ENCODE data around the gene KCNMA1. TPM values are rescaled to one million over a fixed set of nuclear protein-coding genes. Genes with fewer than 3 reads are reported as not detected.

The KCNMA1 gene
- total RNA-seq, 1 experiment from 2014 or later = not detected

DNA sequence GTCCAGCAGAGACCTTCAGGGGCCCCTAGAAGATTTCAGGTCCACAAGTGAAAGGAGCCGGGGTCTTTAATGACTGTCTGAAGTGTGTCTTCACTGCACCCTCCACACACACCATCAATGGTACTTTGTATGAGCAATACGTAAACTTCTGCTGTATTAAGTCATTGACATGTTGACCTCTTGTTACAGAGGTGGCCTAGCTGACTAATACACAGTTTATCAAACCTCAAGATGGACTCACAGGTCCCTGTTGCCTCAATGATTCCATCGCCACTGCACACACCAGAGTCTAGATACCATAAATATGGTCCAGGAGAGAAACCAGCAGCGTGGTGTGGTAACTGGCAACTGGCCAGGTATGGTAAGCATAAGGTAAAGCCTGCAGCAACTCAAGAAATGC is 19.5 kb downstream of the KCNMA1 start:
- in situ Hi-C loops (cut with HindIII; ENCODE audit: low pct_unique_long_range_greater_than_20kb, low sequenced_read_pairs) = no loop called here
- no peak for DNase-seq (ENCODE audit: low read depth, low spot score)

DNA sequence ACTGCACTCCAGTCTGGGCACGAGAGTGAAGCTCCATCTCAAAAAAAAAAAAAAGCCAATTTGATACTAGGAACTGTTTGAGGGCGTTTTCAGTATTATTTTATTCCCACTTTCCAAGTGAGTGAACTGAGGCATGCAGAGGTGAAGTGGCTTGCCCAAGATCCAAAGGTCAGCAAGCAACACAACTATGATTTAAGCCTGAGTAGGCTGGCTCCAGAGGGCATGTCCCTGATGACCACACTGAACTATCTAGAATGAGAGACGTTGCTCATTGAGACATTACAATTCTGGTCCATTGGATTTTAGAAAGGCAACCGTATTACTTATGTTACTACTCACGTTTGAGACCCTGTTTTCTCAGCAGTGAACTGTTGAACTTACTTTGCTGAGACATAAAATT is 20.8 kb downstream of the KCNMA1 start:
- in situ Hi-C loops (cut with HindIII; ENCODE audit: low pct_unique_long_range_greater_than_20kb, low sequenced_read_pairs) = no loop called here
- DNase-seq (ENCODE audit: low read depth, low spot score) = no peak

DNA sequence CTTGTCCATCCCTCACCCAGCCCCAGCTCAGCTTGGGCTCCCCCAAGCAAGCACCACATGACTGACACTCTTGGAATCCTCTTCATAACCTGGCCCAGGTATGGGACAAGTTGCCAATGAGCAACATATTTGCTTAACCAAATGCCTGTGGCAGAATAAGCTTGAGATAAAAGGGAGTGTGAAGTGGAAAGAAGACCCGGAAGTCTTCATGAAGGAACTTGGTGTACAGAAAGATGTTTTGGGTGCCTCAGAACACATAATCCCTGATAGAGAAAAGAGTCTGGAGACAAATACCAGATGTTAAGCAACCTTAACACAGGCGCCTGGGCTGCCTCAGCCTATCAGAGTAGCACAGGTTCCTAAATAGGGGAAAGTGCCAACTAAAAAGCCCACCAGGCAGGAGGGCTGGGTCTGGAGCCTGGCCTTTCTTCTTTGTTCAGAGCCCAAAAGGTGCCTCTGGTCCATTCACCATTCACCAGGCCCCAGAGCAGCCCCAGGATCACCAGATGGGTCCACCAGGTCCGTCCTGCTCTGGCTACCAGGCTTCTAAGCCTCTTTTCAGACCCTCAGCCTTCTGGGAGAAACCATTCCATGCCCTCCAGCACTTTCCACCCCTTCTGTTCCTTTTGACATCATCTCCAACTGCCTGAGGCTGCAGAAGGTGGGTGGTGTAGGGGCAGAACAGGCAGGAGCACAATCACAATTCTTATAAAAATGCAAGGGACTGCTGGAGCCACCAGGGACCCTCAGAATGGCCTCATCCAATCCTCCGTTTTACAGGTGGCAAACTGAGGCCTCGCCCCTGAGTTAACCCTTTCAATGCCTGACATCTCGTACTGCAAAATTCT is 22.6 kb downstream of the KCNMA1 start:
- no peak for DNase-seq (ENCODE audit: low read depth, low spot score)
- in situ Hi-C loops (cut with HindIII; ENCODE audit: low pct_unique_long_range_greater_than_20kb, low sequenced_read_pairs) = no loop called here

DNA sequence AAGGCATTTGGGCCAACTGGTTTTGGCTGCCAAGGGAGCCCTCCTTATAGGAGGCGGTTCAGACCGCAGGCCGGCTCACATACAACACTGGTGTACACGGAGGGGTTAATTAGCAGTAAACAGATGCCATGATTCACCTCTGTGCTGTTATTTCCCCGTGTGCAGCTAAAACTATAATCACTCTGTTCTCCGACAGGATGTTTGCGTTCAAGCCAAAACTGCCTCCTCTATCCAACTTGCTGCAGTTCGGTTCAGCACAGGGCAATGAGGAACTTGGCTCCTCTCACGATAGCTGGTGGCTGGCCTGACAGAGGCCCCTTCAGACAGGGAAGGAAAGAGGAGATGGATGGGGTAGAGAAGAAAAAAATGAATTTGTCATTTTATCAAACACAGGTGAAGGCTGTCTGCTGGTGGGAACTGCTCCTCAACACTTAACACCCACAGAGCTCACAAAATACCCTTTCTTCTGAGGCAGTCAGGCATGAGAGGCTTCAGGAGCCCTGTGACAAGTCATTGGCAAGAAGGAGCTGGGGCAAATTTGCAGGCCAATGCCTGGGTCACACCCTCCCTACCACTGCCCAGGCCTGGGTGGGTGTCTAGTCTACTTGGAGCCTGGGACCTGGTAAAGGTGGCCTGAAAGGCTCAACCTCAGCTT is 24.0 kb downstream of the KCNMA1 start:
- in situ Hi-C loops (cut with HindIII; ENCODE audit: low pct_unique_long_range_greater_than_20kb, low sequenced_read_pairs) = no loop called here
- no peak for DNase-seq (ENCODE audit: low read depth, low spot score)

DNA sequence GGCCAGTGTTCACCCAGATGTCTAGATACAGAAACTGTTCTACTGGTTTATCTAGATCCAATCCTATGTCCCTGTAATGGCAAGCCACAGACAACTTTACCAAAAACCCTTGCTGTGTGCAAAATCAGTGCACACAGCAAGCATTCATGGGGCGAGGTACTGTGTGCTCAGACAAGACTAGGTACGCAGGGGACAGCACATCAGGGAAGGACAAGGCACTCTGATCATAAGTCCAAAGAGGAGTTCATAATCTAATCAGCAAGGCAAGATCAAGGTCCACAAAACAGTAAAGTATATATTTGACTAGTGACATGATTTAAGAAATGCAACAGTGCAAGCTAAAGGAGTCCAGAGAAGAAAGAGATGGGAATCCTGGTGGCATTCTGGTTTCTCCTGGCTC is 25.9 kb downstream of the KCNMA1 start:
- in situ Hi-C loops (cut with HindIII; ENCODE audit: low pct_unique_long_range_greater_than_20kb, low sequenced_read_pairs) = no loop called here

DNA sequence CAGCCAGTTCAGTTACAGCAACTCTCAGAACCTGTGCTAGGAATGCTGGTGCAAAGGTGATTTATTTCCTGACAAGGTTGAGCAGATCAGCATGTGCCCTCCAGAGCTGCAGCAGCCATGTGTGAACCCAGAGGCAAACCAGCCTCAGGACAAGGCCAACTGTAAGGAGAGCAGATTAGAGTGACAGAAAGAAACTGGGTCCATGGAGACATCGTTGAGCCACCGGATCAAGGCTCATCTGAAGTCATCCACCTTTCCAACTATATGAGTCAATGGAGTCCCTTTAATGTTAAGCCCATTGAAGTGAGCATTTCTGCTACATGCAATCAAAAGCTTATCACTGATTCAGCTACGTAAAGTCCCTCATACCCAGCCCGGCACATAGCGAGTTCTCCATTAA is 26.4 kb downstream of the KCNMA1 start:
- DNase-seq (ENCODE audit: low read depth, low spot score) = no peak
- in situ Hi-C loops (cut with HindIII; ENCODE audit: low pct_unique_long_range_greater_than_20kb, low sequenced_read_pairs) = no loop called here

More for the DNA sequence above, 25.9 kb downstream of the KCNMA1 start:
- DNase-seq (ENCODE audit: low read depth, low spot score) = no peak

DNA sequence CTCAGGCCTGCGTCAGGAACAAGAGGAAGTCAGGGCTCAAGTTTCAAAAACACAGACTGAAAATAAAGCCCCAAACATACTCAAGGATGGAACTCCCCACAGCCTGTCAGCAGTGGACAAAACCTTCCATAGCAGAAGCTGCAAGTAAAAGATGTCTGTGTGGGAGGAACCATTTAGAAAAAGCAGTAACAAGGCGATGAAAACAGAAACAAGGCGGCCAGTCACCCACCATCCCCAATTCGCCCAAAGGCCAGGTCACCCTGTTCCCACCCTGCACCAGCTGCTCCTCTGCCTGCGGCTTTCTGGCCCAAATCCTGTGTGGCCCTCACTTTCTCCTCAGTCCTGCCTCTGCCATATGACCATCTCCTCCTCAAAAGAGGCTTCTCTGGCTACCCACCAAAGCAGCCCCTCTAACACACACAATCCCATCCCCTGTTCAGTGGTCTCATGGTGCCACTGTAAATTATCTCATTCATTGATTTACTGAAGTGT is 27.8 kb downstream of the KCNMA1 start:
- no peak for DNase-seq (ENCODE audit: low read depth, low spot score)
- in situ Hi-C loops (cut with HindIII; ENCODE audit: low pct_unique_long_range_greater_than_20kb, low sequenced_read_pairs) = no loop called here

DNA sequence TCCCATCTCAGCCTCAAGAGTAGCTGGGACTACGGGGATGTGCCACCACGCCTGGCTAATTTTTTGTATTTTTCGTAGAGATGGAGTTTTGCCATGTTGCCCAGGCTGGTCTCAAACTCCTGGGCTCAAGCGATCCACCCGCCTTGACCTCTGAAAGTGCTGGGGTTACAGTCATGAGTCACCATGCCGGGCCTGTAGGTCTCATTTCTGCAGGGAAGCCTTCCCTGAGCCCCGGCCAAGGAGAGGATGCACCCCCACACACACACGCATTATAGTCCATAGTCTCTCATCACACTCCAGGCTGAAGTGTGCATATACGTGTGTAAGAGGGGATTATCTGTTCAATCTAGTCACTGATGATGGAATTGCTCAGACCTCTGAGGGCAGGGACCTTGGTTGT is 29.3 kb downstream of the KCNMA1 start:
- in situ Hi-C loops (cut with HindIII; ENCODE audit: low pct_unique_long_range_greater_than_20kb, low sequenced_read_pairs) = no loop called here
- no peak for DNase-seq (ENCODE audit: low read depth, low spot score)

DNA sequence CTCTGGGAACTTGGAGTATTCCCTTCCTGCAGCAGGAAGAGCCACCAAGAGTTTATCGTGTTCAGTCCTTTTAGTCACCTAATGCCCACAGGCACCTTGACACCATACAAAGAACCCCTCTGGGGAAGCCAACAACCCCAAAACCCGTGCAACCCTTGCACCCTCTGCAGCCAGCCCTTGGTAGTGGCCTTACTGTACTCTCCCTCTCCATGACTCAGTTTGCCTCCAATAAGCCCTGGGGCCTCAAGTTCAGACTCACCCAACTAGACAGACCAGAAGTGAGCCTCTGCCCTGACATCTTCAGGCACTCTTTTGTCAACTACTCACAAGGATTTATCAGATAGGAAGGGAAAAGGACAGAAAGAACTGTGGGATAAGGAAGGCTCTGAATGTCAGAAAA is 30.9 kb downstream of the KCNMA1 start:
- in situ Hi-C loops (cut with HindIII; ENCODE audit: low pct_unique_long_range_greater_than_20kb, low sequenced_read_pairs) = no loop called here
- DNase-seq (ENCODE audit: low read depth, low spot score) = no peak

DNA sequence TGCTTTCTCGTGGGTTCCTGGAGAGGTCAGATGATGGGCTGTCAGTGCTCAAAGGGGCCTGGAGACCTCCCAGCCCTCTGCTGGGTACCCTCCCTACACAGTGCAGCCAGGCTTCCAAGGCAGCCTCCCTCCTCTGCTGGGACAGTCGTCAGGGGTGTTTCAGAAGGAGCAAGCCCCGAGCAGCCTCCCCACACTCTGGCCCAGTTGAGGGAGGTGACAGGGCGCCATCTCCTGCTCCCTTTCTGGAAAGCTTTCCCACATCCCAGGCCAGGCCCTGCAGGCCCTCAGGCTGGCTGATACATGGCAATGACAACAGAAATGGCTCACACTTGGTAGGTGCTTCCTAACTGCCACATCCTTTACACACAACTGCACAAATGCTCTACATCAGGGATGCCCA is 32.1 kb downstream of the KCNMA1 start:
- no peak for DNase-seq (ENCODE audit: low read depth, low spot score)
- in situ Hi-C loops (cut with HindIII; ENCODE audit: low pct_unique_long_range_greater_than_20kb, low sequenced_read_pairs) = no loop called here

DNA sequence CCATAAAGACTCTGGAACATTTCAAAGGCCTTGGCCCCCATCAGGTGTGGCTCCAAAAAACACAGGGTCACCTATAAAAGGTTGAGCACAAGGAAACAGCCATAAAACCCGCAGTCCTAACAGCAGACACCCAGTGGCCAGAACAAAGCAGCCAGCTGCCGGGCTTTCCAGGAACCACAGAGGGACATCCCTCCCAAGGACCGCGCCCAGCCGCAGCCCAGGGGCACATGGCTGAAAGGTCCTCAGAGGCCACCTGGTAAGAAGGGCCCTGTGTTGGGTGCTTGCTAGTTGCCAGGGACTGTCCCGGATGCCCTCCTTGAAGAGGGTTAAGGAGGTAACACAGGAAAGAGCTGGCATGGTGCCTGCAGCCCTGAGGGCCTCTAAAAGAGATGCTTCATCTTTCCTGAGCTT is 32.7 kb downstream of the KCNMA1 start:
- DNase-seq (ENCODE audit: low read depth, low spot score) = no peak
- in situ Hi-C loops (cut with HindIII; ENCODE audit: low pct_unique_long_range_greater_than_20kb, low sequenced_read_pairs) = no loop called here

DNA sequence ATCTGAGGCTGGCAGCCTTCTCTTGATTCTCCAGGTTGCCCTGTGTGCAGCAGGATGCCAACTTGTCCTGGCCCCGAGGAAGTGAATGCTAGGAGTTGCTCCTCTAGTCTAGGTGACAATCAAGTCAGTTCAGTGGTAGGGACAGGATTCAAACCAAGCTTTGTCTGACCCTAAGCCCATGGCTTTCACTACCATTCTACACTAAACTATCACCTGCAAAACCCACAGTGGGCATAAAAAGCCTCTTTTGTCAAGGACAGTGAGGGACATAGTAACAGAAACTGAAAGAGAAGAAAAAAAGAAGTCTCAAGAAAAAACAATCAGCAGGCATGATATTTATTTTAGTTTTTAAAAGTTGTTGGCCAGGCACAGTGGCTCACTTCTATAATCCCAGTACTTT is 33.5 kb downstream of the KCNMA1 start:
- in situ Hi-C loops (cut with HindIII; ENCODE audit: low pct_unique_long_range_greater_than_20kb, low sequenced_read_pairs) = no loop called here
- DNase-seq (ENCODE audit: low read depth, low spot score) = no peak

DNA sequence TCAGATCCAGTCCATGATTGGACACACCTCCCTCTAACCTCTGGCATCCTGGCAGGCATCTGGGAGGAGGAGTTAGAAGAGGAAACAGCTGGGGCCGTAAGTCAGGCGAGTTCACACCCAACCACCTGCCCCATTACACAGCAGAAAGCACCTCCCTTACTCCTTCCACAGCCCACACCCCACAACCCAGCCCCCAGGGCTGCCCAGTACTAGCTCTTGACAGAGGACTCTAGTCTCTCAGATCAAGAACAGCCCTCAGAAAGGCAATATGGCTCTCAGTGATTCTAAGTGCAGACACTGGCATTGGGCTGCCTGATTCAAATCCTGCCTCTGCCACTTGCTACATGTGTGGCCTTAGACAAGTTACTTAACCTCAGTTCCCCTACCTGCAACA is 34.1 kb downstream of the KCNMA1 start:
- in situ Hi-C loops (cut with HindIII; ENCODE audit: low pct_unique_long_range_greater_than_20kb, low sequenced_read_pairs) = no loop called here

DNA sequence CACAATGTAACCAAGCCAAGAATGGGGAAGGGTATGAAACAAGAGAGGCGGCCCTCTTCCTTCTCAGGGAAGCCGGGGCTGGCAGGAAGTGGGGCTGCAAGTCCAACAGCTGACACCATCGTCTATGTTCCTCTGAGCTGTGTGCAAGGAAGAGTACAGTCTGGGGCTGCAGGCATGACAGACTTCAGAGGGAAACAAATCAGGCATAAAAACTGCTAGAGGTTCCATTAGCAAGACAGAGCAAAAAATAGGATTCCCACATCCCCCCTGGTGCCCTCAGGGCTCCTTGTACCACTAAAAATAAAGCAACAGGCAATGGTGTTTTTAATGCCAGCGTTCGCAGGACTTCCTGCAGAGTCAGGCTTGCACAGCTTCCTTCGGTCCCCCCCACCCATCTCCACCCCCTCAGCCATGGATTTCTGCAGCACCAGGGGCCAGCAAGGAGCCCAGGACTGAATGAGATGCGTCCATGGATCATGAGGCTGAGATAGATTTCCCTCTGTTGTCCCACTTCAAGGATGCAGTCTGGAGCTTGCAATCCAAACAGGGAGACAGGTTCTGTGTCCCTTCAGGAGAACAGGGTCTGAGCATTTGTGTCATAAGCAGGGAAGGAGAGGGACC is 34.6 kb downstream of the KCNMA1 start:
- no peak for DNase-seq (ENCODE audit: low read depth, low spot score)
- in situ Hi-C loops (cut with HindIII; ENCODE audit: low pct_unique_long_range_greater_than_20kb, low sequenced_read_pairs) = no loop called here

More for the DNA sequence above, 34.1 kb downstream of the KCNMA1 start:
- DNase-seq (ENCODE audit: low read depth, low spot score) = no peak

DNA sequence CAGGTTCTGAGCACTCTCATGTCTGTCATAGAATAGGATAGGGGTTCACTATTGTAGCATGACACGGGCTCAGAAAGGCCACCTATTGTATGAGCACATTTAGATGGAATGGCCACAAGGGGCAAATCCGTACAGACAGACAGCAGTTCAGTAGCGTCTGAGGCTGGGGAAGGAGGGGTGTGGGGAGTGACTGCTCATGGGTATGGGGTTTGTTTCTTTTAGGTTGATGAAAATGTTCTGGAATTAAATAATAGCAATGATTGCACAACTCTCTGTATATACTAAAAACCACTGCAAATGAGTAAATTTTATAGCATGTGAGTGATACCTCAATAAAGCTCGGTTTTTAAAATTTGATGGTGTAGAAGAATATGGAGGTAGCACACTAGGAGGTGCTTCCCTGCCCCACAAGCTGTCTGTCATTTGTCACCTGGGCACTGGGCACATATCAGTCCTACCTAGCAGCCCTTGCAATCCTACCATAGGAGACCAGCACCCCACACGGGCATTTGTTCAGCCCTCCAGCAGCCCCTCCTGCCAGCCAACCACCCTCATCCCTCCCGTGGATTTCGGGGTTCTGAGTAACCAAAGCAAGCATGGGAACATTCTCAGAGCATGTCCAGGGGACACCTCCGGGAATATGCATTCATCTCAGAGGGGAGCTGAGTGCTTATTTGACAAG is 35.2 kb downstream of the KCNMA1 start:
- in situ Hi-C loops (cut with HindIII; ENCODE audit: low pct_unique_long_range_greater_than_20kb, low sequenced_read_pairs) = no loop called here
- DNase-seq (ENCODE audit: low read depth, low spot score) = no peak

DNA sequence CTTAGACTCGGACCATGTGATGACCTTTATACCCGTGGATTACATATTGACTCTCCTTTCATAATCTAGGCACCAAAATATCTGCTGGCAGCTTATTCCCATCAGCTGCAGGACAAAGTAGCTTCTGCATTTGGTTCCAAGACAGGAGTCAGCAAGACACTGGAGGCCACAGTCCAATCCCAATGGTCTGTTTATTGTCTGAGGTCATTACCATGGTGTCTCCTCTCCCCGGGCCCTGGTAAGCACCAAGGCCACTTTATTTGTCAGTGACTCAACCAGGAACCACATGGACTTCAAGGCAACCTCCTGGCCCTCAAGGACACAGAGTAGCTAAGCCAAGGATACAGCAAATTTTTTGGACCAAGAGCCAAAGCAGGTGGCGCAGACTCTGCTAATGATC is 36.1 kb downstream of the KCNMA1 start:
- DNase-seq (ENCODE audit: low read depth, low spot score) = no peak
- in situ Hi-C loops (cut with HindIII; ENCODE audit: low pct_unique_long_range_greater_than_20kb, low sequenced_read_pairs) = no loop called here

DNA sequence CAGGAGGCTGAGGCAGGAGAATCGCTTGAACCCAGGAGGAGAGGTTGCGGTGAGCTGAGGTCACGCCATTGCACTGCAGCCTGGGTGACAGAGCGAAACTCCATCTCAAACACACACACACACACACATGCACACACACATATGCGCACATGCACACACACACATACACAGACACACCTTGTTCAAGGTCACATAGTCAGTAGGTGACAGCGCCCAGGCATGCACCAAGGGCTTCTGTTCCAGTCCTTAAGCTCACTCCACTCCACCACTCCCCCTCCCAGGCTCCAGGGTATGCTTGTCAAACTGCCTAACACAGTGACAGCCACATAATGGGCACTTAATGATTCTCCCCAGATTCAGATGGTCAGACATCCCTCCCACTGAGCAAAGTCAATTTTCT is 37.0 kb downstream of the KCNMA1 start:
- no peak for DNase-seq (ENCODE audit: low read depth, low spot score)
- in situ Hi-C loops (cut with HindIII; ENCODE audit: low pct_unique_long_range_greater_than_20kb, low sequenced_read_pairs) = no loop called here

DNA sequence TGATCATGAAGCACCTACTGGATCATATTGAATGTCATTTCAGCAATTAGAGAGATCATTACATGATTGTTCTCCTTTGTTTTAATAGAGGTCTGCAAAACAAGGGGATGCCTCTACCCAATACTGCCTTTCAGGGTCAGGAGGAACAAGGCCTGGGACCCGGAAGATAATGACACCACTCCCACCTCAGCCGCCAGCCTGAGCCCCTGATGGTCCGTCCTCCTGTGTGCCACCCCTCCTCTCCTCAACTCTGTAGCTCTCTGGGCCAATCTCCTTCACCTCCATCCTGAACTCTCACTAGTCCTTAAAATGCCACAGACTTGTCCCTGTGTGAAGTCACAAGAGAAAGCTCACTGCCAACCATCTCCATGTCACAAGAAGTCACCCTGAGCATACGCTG is 38.0 kb downstream of the KCNMA1 start:
- DNase-seq (ENCODE audit: low read depth, low spot score) = no peak
- in situ Hi-C loops (cut with HindIII; ENCODE audit: low pct_unique_long_range_greater_than_20kb, low sequenced_read_pairs) = no loop called here
